GM13977 (cell line): Measurements from ENCODE around the gene STK17A.

Experiments used
- DNase-seq: peaks from one replicate; pipeline ENCODE4 v3.0.0; 2012; ENCODE audit warnings: low spot score
- CTCF ChIP-seq: IDR thresholded peaks from 2 replicates; pipeline ENCODE4 v1.5.1; 2012; ENCODE audit warnings: mild to moderate bottlenecking, control low read depth; ENCODE audit not compliant: insufficient read depth; ENCODE audit errors: extremely low read depth, missing control alignments
- in situ Hi-C: fragments of 300-500 bp; cut with MboI; formaldehyde crosslinking; loops from one replicate; pipeline ENCODE4 v1.12.0; 2022; ENCODE audit warnings: low sequenced_read_pairs, low pct_unique_long_range_greater_than_20kb, mixed read lengths, inconsistent platforms; ENCODE audit not compliant: unreplicated experiment

The STK17A gene

GRCh38 chr7:43537765-43538403, 45.0 kb upstream of the STK17A start:
- TF ChIP-seq CTCF = no peak
- in situ Hi-C loops = no loop called here
- DNase-seq = no peak

DNA sequence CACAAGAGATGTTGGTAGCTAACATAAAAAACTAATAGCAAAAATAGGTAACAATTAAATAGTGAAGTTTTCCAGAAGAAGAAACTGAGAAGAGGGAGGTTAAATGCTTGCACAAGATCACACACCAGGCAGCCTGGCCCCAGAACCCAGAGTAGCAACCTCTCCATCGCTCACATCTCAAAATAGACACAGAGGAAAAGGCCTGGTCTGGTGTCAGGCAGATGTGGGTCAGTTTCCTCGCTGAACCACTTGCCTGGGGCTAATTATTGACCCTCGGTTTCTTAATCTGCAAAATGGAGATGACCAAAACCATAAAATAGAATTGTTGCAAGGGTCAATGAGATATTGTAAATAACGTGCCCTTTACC, 44.5 kb upstream of the STK17A start:
- DNase-seq = no peak
- no peak for TF ChIP-seq CTCF
- in situ Hi-C loops = no loop called here

GRCh38 chr7:43540471-43540870, 42.4 kb upstream of the STK17A start:
- in situ Hi-C loops = no loop called here
- no peak for TF ChIP-seq CTCF
- DNase-seq = no peak

GRCh38 chr7:43542716-43543115, 40.2 kb upstream of the STK17A start:
- no peak for TF ChIP-seq CTCF
- in situ Hi-C loops = no loop called here
- DNase-seq = no peak

- in situ Hi-C loops = no loop called here
- TF ChIP-seq CTCF = no peak
- DNase-seq = no peak
Measured at GRCh38 chr7:43546231-43546630, 36.7 kb upstream of the STK17A start.

- TF ChIP-seq CTCF = no peak
- DNase-seq = no peak
- in situ Hi-C loops = no loop called here
Measured at GRCh38 chr7:43550427-43550826, 32.5 kb upstream of the STK17A start.

DNA sequence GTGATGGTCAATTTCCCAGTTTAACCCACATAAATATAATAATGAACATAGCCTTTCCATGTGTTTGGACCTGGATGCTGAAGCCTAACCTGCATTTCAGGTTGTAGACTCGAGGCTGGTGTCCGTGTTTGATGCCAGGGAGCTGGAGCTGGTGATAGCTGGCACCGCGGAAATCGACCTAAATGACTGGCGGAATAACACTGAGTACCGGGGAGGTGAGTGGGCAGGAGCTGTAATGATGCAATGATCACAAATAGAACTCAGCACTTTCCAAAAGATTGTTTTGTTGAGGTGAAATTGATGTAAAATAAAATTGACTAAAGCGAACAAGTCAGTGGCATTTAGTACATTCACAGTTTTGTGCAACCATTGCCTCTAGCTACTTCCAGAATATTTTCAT, 30.8 kb upstream of the STK17A start:
- DNase-seq = no peak
- in situ Hi-C loops = no loop called here
- no peak for TF ChIP-seq CTCF
